DND-41 (cell line): ENCODE results near the gene DDIAS.
"Not testable (repeated sequence)": the region's sequence is repeated elsewhere in the genome, so short reads cannot be mapped to it uniquely, and the experiment has no call there.

Experiments
- ATAC-seq: fragments of 200-7000 bp; cut with Tn5 transposase; 3 replicates; pipeline ENCODE4 v1.9.1; 2021; ENCODE audit warnings: low read depth; ENCODE audit not compliant: insufficient read depth
- DNase-seq: peaks from one replicate; pipeline ENCODE4 v3.0.0-alpha.2; 2020
- H2AFZ ChIP-seq: 2 replicates; pipeline ENCODE4 v1.6.0; 2012; ENCODE audit warnings: low read depth, low read length
- H3K27ac ChIP-seq: 2 replicates; pipeline ENCODE4 v1.5.1; 2012; ENCODE audit warnings: low read length, inconsistent platforms
- H3K27me3 ChIP-seq: fragments of 200-600 bp; sonication (generic); 2 replicates; pipeline ENCODE4 v1.6.0; 2012; ENCODE audit warnings: low read length, mild to moderate bottlenecking, inconsistent platforms; ENCODE audit not compliant: insufficient read depth, poor library complexity
- H3K36me3 ChIP-seq: 2 replicates; pipeline ENCODE4 v1.5.1; 2012; ENCODE audit warnings: low read length, inconsistent platforms; ENCODE audit not compliant: insufficient read depth
- H3K4me1 ChIP-seq: 2 replicates; pipeline ENCODE4 v1.5.1; 2012; ENCODE audit warnings: mild to moderate bottlenecking, low read length; ENCODE audit not compliant: insufficient read depth
- H3K4me2 ChIP-seq: 2 replicates; pipeline ENCODE4 v1.6.0; 2012; ENCODE audit warnings: mild to moderate bottlenecking, moderate library complexity, low read length, inconsistent platforms; ENCODE audit not compliant: insufficient read depth
- H3K4me3 ChIP-seq, 2 experiments: fragments of 200-600 bp in 1 of 2; shearing (Covaris generic) in 1 of 2; 2 replicates each; pipeline ENCODE4 v1.5.1; 2012 to 2016; ENCODE audit warnings: inconsistent platforms in 2 of 2, low read length in 2 of 2, mild to moderate bottlenecking in 2 of 2, low read depth in 1 of 2, moderate library complexity in 1 of 2
- H3K79me2 ChIP-seq: 2 replicates; pipeline ENCODE4 v1.6.0; 2012; ENCODE audit warnings: low read length, inconsistent platforms; ENCODE audit not compliant: insufficient read depth
- H3K9ac ChIP-seq: 2 replicates; pipeline ENCODE4 v1.6.0; 2012; ENCODE audit warnings: low read depth, mild to moderate bottlenecking, inconsistent platforms, low read length, moderate library complexity
- H3K9me3 ChIP-seq: 2 replicates; pipeline ENCODE4 v1.5.1; 2012; ENCODE audit warnings: low read length, moderate library complexity, mild to moderate bottlenecking, inconsistent platforms; ENCODE audit not compliant: insufficient read depth, severe bottlenecking
- H4K20me1 ChIP-seq: 2 replicates; pipeline ENCODE4 v1.6.0; 2012; ENCODE audit warnings: low read length; ENCODE audit not compliant: insufficient read depth
- CTCF ChIP-seq: IDR thresholded peaks from 2 replicates; pipeline ENCODE4 v1.5.1; 2012; ENCODE audit warnings: borderline replicate concordance, low read length, moderate library complexity, mild to moderate bottlenecking; ENCODE audit not compliant: poor library complexity, severe bottlenecking; ENCODE audit errors: extremely low read depth
- EZH2 ChIP-seq: IDR thresholded peaks from 3 replicates; pipeline ENCODE4 v1.6.1; 2012; ENCODE audit warnings: borderline replicate concordance, low read depth, mild to moderate bottlenecking, moderate library complexity, low read length, inconsistent platforms; ENCODE audit not compliant: severe bottlenecking

Gene DDIAS

GRCh38 chr11:82907371-82907770, 5.8 kb downstream of the DDIAS start:
- ATAC-seq: no peak
- no peak overlapping the region for H3K9ac ChIP-seq
- no peak overlapping the region for H3K27ac ChIP-seq
- H3K27me3 ChIP-seq: peaks cover 4% of the 10 kb centered on the region
- H3K79me2 ChIP-seq: no peaks in the 10 kb centered on the region
- no peaks in the 10 kb centered on the region for H3K4me1 ChIP-seq
- no peak for TF ChIP-seq CTCF
- H3K4me2 ChIP-seq: no peak overlapping the region
- no peak for DNase-seq
- H3K9me3 ChIP-seq: no peaks in the 10 kb centered on the region
- no peaks in the 10 kb centered on the region for H3K36me3 ChIP-seq
- H3K4me3 ChIP-seq: no peak overlapping the region
- H2AFZ ChIP-seq: no peak overlapping the region
- H4K20me1 ChIP-seq: no peaks in the 10 kb centered on the region

GRCh38 chr11:82908311-82908710, 6.8 kb downstream of the DDIAS start:
- no peak for DNase-seq
- Histone ChIP-seq H3K4me2 (no peak overlapping the region), H3K27me3 (peaks cover 4% of the 10 kb centered on the region), H2AFZ (no peak overlapping the region), H4K20me1 (no peaks in the 10 kb centered on the region), H3K36me3 (no peaks in the 10 kb centered on the region), H3K9me3 (no peaks in the 10 kb centered on the region), H3K4me3 (no peak overlapping the region), H3K4me1 (no peaks in the 10 kb centered on the region), H3K9ac (no peak overlapping the region), H3K79me2 (no peaks in the 10 kb centered on the region), H3K27ac (no peak overlapping the region)
- ATAC-seq: no peak
- TF ChIP-seq EZH2 (no peak), CTCF (no peak)

- H3K27ac ChIP-seq: no peak overlapping the region
- no peak overlapping the region for H3K4me2 ChIP-seq
- no peak overlapping the region for H3K4me3 ChIP-seq
- no peak overlapping the region for H3K9ac ChIP-seq
- no peaks in the 10 kb centered on the region for H3K4me1 ChIP-seq
- no peaks in the 10 kb centered on the region for H3K79me2 ChIP-seq
- ATAC-seq (no peak), DNase-seq (no peak)
- no peaks in the 10 kb centered on the region for H4K20me1 ChIP-seq
- TF ChIP-seq EZH2: no peak
- no peak for TF ChIP-seq CTCF
- H3K9me3 ChIP-seq: no peaks in the 10 kb centered on the region
- H3K36me3 ChIP-seq: no peaks in the 10 kb centered on the region
- no peak overlapping the region for H2AFZ ChIP-seq
- peaks cover 4% of the 10 kb centered on the region for H3K27me3 ChIP-seq
Measured at GRCh38 chr11:82909015-82909640, 7.6 kb downstream of the DDIAS start.

GRCh38 chr11:82919786-82920185, 18.2 kb downstream of the DDIAS start:
- not testable (repeated sequence) for H3K4me1 ChIP-seq, H4K20me1 ChIP-seq, DNase-seq, H3K9me3 ChIP-seq, H3K36me3 ChIP-seq, H3K9ac ChIP-seq, H2AFZ ChIP-seq, H3K27ac ChIP-seq, H3K79me2 ChIP-seq, H3K27me3 ChIP-seq, H3K4me3 ChIP-seq, H3K4me2 ChIP-seq, ATAC-seq

GRCh38 chr11:82920227-82920626, 18.7 kb downstream of the DDIAS start:
- not testable (repeated sequence) for DNase-seq, H3K4me1 ChIP-seq, H3K4me3 ChIP-seq, H2AFZ ChIP-seq, H3K9ac ChIP-seq, H4K20me1 ChIP-seq, ATAC-seq, H3K79me2 ChIP-seq, H3K27ac ChIP-seq, H3K36me3 ChIP-seq, H3K4me2 ChIP-seq, H3K9me3 ChIP-seq, H3K27me3 ChIP-seq

GRCh38 chr11:82922396-82923173, 21.0 kb downstream of the DDIAS start:
- not testable (repeated sequence) for H3K9me3 ChIP-seq, H3K27me3 ChIP-seq, H3K36me3 ChIP-seq, H3K79me2 ChIP-seq, H3K27ac ChIP-seq, H4K20me1 ChIP-seq, H2AFZ ChIP-seq, H3K9ac ChIP-seq, H3K4me3 ChIP-seq, ATAC-seq, DNase-seq, H3K4me2 ChIP-seq, H3K4me1 ChIP-seq
